GM21723 (cell line): ENCODE results near the gene ANKRD42.

ENCODE experiments used
- ATAC-seq: cut with Tn5 transposase; IDR thresholded peaks from one replicate; pipeline ENCODE4 v1.9.1; 2021; ENCODE audit warnings: mild to moderate bottlenecking, moderate library complexity; ENCODE audit not compliant: unreplicated experiment

The ANKRD42 gene

GRCh38 chr11:83193315-83194280, at the start of gene ANKRD42:
ANKRD42 (plus strand) TSS chr11:83193712; CDS start chr11:83194671, 959 bp downstream.
- ATAC-seq = peak; percentile 91

GRCh38 chr11:83147895-83148294, 45.6 kb upstream of the ANKRD42 start:
- no peak for ATAC-seq

- ATAC-seq = no peak
Observed at GRCh38 chr11:83150450-83150849, 43.1 kb upstream of the ANKRD42 start.

GRCh38 chr11:83151274-83151977, 42.1 kb upstream of the ANKRD42 start:
- no peak for ATAC-seq

- ATAC-seq = no peak
Observed at GRCh38 chr11:83152264-83152663, 41.2 kb upstream of the ANKRD42 start.

GRCh38 chr11:83153764-83154163, 39.7 kb upstream of the ANKRD42 start:
- no peak for ATAC-seq

GRCh38 chr11:83156144-83156995, 37.1 kb upstream of the ANKRD42 start:
- peak; percentile 94 for ATAC-seq

GRCh38 chr11:83156996-83157593, 36.4 kb upstream of the ANKRD42 start, which contains the start of gene PCF11:
PCF11 (plus strand) TSS chr11:83157131; CDS start chr11:83157440, 309 bp downstream.
- ATAC-seq = peak; percentile 8

GRCh38 chr11:83157594-83158356, 35.7 kb upstream of the ANKRD42 start:
- ATAC-seq = no peak

GRCh38 chr11:83158357-83158786, 35.1 kb upstream of the ANKRD42 start:
- no peak for ATAC-seq

GRCh38 chr11:83158965-83159901, 34.3 kb upstream of the ANKRD42 start:
- no peak for ATAC-seq

GRCh38 chr11:83159902-83160865, 33.3 kb upstream of the ANKRD42 start:
- no peak for ATAC-seq

GRCh38 chr11:83161610-83162199, 31.8 kb upstream of the ANKRD42 start:
- no peak for ATAC-seq

- peak; percentile 57 for ATAC-seq
Observed at GRCh38 chr11:83162377-83162776, 31.1 kb upstream of the ANKRD42 start.

- ATAC-seq = no peak
Observed at GRCh38 chr11:83166193-83166866, 27.2 kb upstream of the ANKRD42 start.

GRCh38 chr11:83168756-83169155, 24.8 kb upstream of the ANKRD42 start:
- no peak for ATAC-seq
